ENCODE data around the gene FGF3.

GRCh38 chr11:69826773-69827172 is 7.6 kb upstream of the FGF3 start:
- TF ChIP-seq CTCF (conservative IDR thresholded peaks at IDR 0.05; ENCODE audit: low read depth, low read length) = no peak
- no peak for TF ChIP-seq EZH2phosphoT487 (IDR thresholded peaks at IDR 0.05; ENCODE audit: borderline replicate concordance, low read length)
- no peak for TF ChIP-seq EZH2 (IDR thresholded peaks at IDR 0.05; ENCODE audit: low read length, unreplicated experiment)
